Loucy (cell line): Measurements from ENCODE around the gene UBE3C.

Source experiments
- H2AFZ ChIP-seq: fragments of 200-600 bp; sonication (generic); 2 replicates; pipeline ENCODE4 v1.6.0; 2016; ENCODE audit warnings: antibody characterized with exemption, mild to moderate bottlenecking, low read length, moderate library complexity
- H3F3A ChIP-seq: fragments of 200-600 bp; 2 replicates; pipeline ENCODE4 v1.6.0; 2016; ENCODE audit warnings: antibody characterized with exemption, low read depth, mild to moderate bottlenecking
- H3K27me3 ChIP-seq: fragments of 200-600 bp; sonication (generic); 2 replicates; pipeline ENCODE4 v1.6.1; 2014; ENCODE audit warnings: low read length, mild to moderate bottlenecking; ENCODE audit not compliant: insufficient read depth, poor library complexity, severe bottlenecking
- H3K36me3 ChIP-seq: fragments of 200-600 bp; sonication (generic); 2 replicates; pipeline ENCODE4 v1.6.1; 2016; ENCODE audit warnings: low read length; ENCODE audit not compliant: insufficient read depth
- H3K4me1 ChIP-seq: fragments of 200-600 bp; sonication (generic); 2 replicates; pipeline ENCODE4 v1.5.1; 2014; ENCODE audit warnings: low read length, mild to moderate bottlenecking; ENCODE audit not compliant: insufficient read depth, poor library complexity, severe bottlenecking
- H3K4me2 ChIP-seq: fragments of 200-600 bp; sonication (generic); 2 replicates; pipeline ENCODE4 v1.6.0; 2014; ENCODE audit warnings: antibody characterized with exemption, low read length, low read depth, mild to moderate bottlenecking; ENCODE audit not compliant: poor library complexity, severe bottlenecking
- H3K4me3 ChIP-seq: fragments of 200-600 bp; sonication (generic); 2 replicates; pipeline ENCODE4 v1.5.1; 2014; ENCODE audit warnings: low read length, mild to moderate bottlenecking, mixed read lengths; ENCODE audit not compliant: poor library complexity, severe bottlenecking
- H3K79me2 ChIP-seq: fragments of 200-600 bp; sonication (generic); 2 replicates; pipeline ENCODE4 v1.6.1; 2014; ENCODE audit warnings: low read length; ENCODE audit not compliant: insufficient read depth
- H3K9ac ChIP-seq: fragments of 200-600 bp; sonication (generic); 2 replicates; pipeline ENCODE4 v1.6.0; 2014; ENCODE audit warnings: mild to moderate bottlenecking, low read depth, low read length, moderate library complexity; ENCODE audit not compliant: poor library complexity, severe bottlenecking
- H3K9me2 ChIP-seq: fragments of 200-600 bp; sonication (generic); replicated peaks from 2 replicates; pipeline ENCODE4 v1.6.1; 2016; ENCODE audit warnings: low read depth, low read length, mixed read lengths
- H3K9me3 ChIP-seq: fragments of 200-600 bp; sonication (generic); 2 replicates; pipeline ENCODE4 v1.6.1; 2014; ENCODE audit warnings: mild to moderate bottlenecking, antibody characterized with exemption, low read length, low read depth; ENCODE audit not compliant: insufficient read depth
- H4K20me1 ChIP-seq: fragments of 200-600 bp; sonication (generic); 2 replicates; pipeline ENCODE4 v1.6.0; 2014; ENCODE audit warnings: antibody characterized with exemption, low read length, mild to moderate bottlenecking; ENCODE audit not compliant: insufficient read depth, poor library complexity, severe bottlenecking
- EZH2phosphoT487 ChIP-seq: fragments of 200-600 bp; IDR thresholded peaks from 2 replicates; pipeline ENCODE4 v1.6.1; 2018; ENCODE audit warnings: antibody characterized with exemption, mild to moderate bottlenecking, moderate library complexity, borderline replicate concordance
- TF ChIP-seq, protein P1 (sequence below): fragments of 200-600 bp; sonication (generic); conservative IDR thresholded peaks from 2 replicates; pipeline ENCODE4 v1.5.1; 2014; ENCODE audit warnings: mild to moderate bottlenecking, antibody characterized with exemption, low read length

UBE3C gene

DNA sequence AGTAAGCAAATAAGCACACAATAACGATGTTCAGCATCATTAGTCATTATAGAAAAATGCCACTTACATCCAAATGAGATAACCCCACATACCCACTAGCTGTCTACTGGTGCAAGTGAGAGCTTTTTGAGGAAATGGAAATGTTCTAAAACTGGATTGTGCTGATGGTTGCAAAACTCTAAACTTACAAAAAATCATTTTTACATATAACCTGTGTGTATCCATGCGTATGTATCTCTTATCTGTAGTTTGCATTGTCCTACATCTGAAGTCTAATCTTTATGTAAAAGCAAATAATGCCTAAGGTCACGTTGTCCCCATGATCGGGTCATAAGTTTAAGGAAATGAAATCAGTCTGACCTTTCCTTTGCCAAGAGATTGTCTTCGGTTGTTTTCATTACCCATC lies 116.5 kb downstream of the UBE3C start:
- Histone ChIP-seq H3K9ac (no peak overlapping the region), H2AFZ (no peak overlapping the region), H3K27me3 (no peaks in the 10 kb centered on the region), H3K9me3 (no peaks in the 10 kb centered on the region), H3F3A (no peaks in the 10 kb centered on the region), H3K4me2 (no peak overlapping the region), H3K79me2 (no peaks in the 10 kb centered on the region), H3K9me2 (no peaks in the 10 kb centered on the region), H3K4me1 (no peaks in the 10 kb centered on the region), H3K36me3 (peaks cover 48% of the 10 kb centered on the region; the same call in 1 of the 2 replicates), H4K20me1 (no peaks in the 10 kb centered on the region), H3K4me3 (no peak overlapping the region)
- TF ChIP-seq, protein P1, sequence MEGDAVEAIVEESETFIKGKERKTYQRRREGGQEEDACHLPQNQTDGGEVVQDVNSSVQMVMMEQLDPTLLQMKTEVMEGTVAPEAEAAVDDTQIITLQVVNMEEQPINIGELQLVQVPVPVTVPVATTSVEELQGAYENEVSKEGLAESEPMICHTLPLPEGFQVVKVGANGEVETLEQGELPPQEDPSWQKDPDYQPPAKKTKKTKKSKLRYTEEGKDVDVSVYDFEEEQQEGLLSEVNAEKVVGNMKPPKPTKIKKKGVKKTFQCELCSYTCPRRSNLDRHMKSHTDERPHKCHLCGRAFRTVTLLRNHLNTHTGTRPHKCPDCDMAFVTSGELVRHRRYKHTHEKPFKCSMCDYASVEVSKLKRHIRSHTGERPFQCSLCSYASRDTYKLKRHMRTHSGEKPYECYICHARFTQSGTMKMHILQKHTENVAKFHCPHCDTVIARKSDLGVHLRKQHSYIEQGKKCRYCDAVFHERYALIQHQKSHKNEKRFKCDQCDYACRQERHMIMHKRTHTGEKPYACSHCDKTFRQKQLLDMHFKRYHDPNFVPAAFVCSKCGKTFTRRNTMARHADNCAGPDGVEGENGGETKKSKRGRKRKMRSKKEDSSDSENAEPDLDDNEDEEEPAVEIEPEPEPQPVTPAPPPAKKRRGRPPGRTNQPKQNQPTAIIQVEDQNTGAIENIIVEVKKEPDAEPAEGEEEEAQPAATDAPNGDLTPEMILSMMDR: no peak
- TF ChIP-seq EZH2phosphoT487: no peak

DNA sequence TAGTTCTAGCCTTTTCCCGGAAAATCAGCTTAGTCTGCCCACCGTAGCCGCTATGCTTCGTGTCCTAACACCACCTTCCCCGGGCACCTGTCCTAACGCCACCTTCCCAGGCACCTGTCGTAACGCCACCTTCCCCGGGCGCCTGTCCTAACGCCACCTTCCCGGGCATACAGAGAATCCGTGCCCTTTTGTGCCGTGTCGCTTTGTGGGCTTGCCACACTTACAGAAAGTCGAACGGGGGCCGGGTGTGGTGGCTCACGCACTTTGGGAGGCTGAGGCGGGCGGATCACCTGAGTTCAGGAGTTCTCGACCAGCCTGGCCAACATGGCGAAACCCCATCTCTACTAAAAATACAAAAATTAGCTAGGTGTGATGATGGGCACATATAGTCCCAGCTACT lies 124.4 kb downstream of the UBE3C start:
- Histone ChIP-seq H3K36me3 (peaks cover 57% of the 10 kb centered on the region; the same call in 1 of the 2 replicates), H3K9me3 (no peaks in the 10 kb centered on the region)

DNA sequence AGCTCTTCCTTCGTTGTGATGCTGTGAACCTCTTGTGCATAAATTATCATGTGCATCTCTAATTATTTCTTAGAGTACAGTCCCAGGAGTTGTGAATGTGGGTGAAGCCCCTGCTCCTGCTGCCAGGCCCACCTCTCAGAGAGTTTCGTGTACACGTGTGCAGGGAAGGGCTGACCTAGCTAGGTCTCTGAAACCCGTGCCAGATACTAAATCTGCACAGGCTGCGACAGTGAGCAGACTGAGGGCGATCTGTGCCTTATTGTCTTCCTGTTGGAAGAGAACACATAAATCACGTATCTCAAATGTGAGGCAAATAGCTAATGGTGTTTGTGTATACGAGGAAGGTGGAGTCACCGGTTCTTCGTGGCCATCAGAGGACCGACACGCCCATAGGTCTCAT lies 126.3 kb downstream of the UBE3C start:
- H3K79me2 ChIP-seq: no peaks in the 10 kb centered on the region
- H4K20me1 ChIP-seq: peaks cover 9% of the 10 kb centered on the region
- H3K36me3 ChIP-seq: peaks cover 57% of the 10 kb centered on the region; the same call in 1 of the 2 replicates
- H3K4me1 ChIP-seq: no peaks in the 10 kb centered on the region
- TF ChIP-seq, protein P1: no peak
- no peak for TF ChIP-seq EZH2phosphoT487
- H3K9me3 ChIP-seq: no peaks in the 10 kb centered on the region
- H2AFZ ChIP-seq: no peak overlapping the region
- 0 out of 2 replicates have a peak, but pooled peaks cover 2% of the 10 kb centered on the region for H3F3A ChIP-seq
- H3K4me3 ChIP-seq: no peak overlapping the region
- H3K9me2 ChIP-seq: no peaks in the 10 kb centered on the region
- no peak overlapping the region for H3K9ac ChIP-seq
- no peak overlapping the region for H3K4me2 ChIP-seq
- H3K27me3 ChIP-seq: no peaks in the 10 kb centered on the region

More for the DNA sequence above, 124.4 kb downstream of the UBE3C start:
- 0 out of 2 replicates have a peak, but pooled peaks cover 2% of the 10 kb centered on the region for H3F3A ChIP-seq
- no peaks in the 10 kb centered on the region for H3K79me2 ChIP-seq
- TF ChIP-seq, protein P1: no peak
- TF ChIP-seq EZH2phosphoT487: no peak
- no peak overlapping the region for H3K4me3 ChIP-seq
- H3K4me1 ChIP-seq: no peaks in the 10 kb centered on the region
- H3K27me3 ChIP-seq: no peaks in the 10 kb centered on the region
- no peak overlapping the region for H3K4me2 ChIP-seq
- H4K20me1 ChIP-seq: peaks cover 9% of the 10 kb centered on the region
- no peak overlapping the region for H3K9ac ChIP-seq
- no peak overlapping the region for H2AFZ ChIP-seq
- no peaks in the 10 kb centered on the region for H3K9me2 ChIP-seq
